AG09309 (cell line): ENCODE measurements around the gene CERS5.
A peak's percentile ranks its signal among the peaks of the same experiment; 100 is the strongest.

Experiments
- DNase-seq: peaks from one replicate; pipeline ENCODE4 v3.0.0-alpha.2; 2010; ENCODE audit warnings: low read depth
- H3K4me3 ChIP-seq: 2 replicates; pipeline ENCODE4 v1.5.1; 2011; ENCODE audit warnings: mild to moderate bottlenecking, low read depth, low read length, moderate library complexity; ENCODE audit not compliant: control insufficient read depth
- TF ChIP-seq, protein P1 (sequence below): IDR thresholded peaks from 2 replicates; pipeline ENCODE4 v1.5.1; 2011; ENCODE audit warnings: mild to moderate bottlenecking, low read depth, low read length, inconsistent platforms; ENCODE audit not compliant: insufficient read depth, control insufficient read depth; ENCODE audit errors: missing control alignments

The CERS5 gene

DNA sequence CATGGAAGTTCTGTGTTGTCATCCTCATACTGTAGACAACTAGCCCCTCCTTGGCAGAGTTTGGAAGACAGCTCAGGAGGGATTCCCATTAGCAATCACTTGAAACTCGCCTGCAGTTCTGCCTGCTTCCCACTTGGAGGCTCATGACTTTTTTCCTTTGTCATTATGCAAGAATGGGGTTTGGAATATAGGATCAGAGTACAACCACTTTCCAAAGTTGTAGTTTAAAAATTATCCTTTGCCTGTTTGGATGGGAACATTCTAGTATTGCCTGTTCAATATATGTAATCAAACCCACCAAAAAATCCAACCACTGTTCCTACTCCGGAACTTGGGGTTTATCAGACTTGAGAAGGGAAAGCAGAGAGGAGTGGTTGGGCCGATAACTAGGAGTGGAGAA, 65.5 kb downstream of the CERS5 start:
- no peak for DNase-seq
- no peak overlapping the region for H3K4me3 ChIP-seq
- TF ChIP-seq, protein P1, sequence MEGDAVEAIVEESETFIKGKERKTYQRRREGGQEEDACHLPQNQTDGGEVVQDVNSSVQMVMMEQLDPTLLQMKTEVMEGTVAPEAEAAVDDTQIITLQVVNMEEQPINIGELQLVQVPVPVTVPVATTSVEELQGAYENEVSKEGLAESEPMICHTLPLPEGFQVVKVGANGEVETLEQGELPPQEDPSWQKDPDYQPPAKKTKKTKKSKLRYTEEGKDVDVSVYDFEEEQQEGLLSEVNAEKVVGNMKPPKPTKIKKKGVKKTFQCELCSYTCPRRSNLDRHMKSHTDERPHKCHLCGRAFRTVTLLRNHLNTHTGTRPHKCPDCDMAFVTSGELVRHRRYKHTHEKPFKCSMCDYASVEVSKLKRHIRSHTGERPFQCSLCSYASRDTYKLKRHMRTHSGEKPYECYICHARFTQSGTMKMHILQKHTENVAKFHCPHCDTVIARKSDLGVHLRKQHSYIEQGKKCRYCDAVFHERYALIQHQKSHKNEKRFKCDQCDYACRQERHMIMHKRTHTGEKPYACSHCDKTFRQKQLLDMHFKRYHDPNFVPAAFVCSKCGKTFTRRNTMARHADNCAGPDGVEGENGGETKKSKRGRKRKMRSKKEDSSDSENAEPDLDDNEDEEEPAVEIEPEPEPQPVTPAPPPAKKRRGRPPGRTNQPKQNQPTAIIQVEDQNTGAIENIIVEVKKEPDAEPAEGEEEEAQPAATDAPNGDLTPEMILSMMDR = peak; percentile 52

- H3K4me3 ChIP-seq = no peak overlapping the region
- TF ChIP-seq, protein P1 = no peak
- no peak for DNase-seq
Observed at GRCh38 chr12:50100561-50100960, 66.6 kb downstream of the CERS5 start.

DNA sequence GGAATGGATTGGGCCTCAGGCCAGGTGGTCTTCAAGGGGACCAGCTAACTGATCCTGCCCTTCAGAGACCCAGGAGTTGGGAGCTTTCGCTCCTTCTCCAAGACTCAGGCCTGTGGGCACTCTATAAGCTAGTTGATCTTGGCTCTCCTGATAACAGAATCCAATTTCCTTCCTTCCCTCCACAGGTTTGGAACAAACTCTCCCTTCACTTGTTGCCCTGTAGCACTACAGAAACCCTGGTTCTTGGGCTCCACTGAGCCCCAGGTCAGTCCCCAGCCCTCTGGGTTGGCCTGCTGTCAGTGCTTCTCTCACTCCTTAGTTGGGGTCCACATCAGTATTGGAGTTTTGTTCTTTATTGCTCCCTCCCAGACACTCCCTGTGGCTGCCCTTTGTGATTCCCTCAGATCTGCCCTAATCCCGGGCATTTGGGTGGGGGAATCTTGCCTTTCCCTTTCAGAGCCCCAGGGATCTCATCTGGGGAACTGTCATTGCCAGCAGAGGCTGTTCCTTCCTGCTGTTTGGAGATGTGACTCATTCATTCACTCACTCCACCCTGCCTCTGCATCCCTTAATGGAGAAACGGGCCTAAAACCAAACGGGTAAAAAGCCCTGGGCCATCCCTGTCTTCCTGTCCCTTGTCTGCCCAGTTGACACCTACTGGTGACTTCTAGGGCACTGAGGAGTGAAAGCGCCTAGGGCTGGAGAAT, 67.7 kb downstream of the CERS5 start:
- DNase-seq = no peak
- no peak overlapping the region for H3K4me3 ChIP-seq
- TF ChIP-seq, protein P1 = no peak

- H3K4me3 ChIP-seq = no peak overlapping the region
- DNase-seq = no peak
- TF ChIP-seq, protein P1 = no peak
Observed at GRCh38 chr12:50097952-50098351, 69.2 kb downstream of the CERS5 start.

GRCh38 chr12:50090391-50090790, 76.8 kb downstream of the CERS5 start:
- TF ChIP-seq, protein P1 = no peak
- DNase-seq = no peak
- no peak overlapping the region for H3K4me3 ChIP-seq

GRCh38 chr12:50089730-50090129, 77.4 kb downstream of the CERS5 start:
- TF ChIP-seq, protein P1 = no peak
- DNase-seq = no peak
- H3K4me3 ChIP-seq = no peak overlapping the region
